Measurements from ENCODE around the gene CELF5.

The CELF5 gene

DNA sequence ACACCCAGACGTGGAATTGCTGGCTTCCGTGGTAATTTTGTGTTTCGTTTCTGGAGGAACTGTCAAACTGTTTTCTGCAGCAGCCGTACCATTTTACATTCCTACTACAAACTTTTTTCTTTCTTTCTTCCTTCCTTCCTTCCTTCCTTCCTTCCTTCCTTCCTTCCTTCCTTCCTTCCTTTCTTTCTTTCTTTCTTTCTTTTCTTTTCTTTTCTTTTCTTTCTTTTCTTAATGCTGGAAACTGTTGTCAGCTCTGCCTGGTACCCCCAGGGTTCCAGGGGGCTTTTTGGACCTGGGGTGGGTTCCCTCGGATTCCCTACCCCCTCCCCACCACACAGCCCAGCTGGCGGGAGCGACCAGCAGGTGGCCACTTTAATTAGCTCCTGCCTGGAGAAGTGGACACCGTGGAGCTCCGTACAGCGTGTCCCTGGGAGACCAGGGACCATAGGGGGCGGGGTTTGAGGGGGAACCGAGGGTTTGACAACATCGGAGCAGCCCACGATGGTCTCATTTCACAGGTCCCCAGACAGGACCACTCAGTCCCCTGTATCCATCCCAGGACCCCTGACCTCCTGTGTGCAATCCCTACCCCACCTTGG is 24.4 kb downstream of the CELF5 start:
- DNase-seq = no peak

DNA sequence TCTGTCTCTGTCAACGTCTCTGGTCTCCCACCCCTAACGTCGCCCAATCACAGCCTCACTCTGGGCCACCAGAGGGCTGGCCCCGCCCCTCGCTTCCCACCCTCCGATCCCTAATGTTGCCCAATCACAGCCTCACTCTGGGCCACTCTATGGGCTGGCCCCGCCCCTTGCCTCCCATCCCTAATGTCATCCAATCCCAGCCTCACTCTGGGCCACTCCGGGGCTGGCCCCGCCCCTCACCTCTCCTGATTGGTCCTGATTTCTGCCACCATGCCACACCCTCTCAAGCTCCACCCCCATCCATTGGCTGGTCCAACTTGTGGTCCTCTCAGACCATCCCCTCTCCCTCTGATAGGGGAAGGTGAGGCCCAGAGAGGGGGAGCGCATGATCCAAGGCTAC is 24.9 kb downstream of the CELF5 start:
- no peak for DNase-seq

DNA sequence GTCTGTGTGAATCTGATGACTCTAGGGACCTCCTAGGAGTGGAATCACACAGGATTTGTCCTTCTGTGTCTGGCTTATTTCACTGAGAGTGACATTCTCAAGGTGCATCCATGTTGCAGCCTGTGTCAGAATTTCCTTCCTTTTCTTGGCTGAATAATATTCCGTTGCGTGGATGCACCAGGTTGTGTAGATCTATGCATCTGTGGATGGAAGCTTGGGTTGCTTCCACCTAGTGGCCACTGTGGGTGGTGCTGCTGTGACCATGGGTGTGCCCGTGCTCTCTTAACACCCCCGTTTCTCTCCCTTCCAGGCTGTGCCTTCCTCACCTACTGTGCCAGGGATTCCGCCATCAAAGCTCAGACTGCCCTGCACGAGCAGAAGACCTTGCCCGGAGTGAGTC is 26.2 kb downstream of the CELF5 start:
- DNase-seq = peak; percentile 39

DNA sequence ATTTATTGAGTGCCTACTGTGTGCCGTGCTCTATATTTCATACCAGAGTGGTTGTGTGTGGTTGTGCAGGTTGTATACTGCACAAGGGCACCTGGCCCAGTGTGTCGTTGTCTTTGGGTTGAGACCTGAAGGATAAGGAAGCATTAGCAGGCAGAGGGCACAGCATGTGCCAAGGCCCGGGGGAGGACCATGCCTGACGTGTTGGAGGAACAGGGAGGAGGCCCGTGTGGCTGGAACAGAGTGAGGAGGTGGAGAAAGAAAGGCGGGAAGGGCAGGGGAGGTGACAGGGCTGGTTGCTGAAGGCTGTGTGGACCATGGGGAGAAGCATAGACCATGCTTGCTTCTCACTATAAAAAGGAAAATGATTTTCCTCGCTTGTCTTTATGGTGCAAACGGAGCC is 26.8 kb downstream of the CELF5 start:
- no peak for DNase-seq

DNA sequence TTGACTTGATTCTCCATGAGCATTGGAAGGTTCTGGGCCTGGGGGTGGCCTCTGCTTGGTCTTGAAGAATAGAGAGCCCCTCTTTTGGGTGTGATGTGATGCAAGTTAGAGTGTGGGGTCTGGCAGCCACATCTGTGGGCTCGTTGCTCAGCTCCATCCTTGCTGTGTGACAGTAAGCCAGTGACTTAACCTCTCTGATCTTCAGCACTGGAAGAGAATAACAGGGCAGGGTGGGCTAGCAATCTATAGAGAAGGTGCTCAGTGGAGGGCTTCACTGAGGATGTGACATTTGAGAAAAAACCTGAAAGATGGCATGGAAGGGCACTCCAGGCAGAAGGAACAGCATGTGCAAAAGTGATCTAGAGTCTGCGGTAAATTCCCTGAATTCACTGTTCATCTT is 28.2 kb downstream of the CELF5 start:
- DNase-seq = no peak

DNA sequence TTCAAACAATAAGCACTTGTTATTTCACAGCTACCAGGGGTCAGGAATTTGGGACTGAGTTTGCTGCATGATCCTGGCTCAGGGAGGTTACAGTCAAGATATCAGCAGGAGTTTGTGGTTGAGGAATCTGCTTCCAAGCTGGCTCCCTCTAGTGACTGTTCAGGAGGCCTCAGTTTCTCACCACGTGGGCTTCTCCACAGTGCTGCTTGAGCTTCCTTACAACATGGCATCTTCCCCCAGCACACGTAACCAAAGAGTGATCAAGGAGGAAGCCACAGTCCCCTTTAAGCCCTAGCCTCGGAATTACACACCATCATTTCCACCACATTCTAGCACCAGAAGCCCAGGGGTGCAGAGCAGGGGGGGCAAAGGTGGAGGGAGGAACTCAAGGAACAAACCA is 28.8 kb downstream of the CELF5 start:
- DNase-seq = no peak

DNA sequence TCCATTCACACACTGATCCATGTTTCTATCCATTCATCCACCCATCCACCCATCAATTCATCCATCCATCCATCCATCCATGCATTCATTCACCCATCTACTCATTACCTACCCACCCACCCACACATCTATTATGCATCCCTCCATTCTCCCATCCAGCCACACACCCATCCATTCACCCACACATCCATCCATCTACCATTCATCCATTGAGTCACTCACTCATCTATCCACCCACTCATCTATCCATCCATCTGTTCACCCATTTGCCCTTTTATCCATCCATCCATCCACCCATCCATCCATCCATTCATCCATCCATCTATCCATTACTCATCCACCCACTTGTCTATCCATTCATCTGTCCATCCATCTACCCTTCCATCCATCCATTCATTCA is 30.1 kb downstream of the CELF5 start:
- no peak for DNase-seq

DNA sequence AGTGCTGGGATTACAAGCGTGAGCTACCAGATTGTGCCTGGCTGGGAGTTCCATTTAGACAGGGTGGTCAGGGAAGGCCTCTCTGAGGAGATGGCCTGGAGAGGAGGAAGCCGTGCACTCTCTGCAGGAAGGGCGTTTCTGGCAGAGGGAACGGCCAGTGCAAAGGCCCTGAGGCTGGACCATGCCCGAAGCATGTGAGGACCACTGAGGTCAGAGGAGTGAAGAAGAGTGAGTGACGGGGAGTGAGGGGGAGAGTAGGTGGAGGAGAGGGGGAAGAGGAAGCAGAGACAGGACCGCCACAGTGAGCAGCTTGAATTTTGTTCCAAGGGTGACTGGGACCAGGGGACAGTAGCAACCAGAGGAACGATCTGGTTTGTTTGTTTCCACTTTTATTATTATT is 32.6 kb downstream of the CELF5 start:
- DNase-seq = no peak

DNA sequence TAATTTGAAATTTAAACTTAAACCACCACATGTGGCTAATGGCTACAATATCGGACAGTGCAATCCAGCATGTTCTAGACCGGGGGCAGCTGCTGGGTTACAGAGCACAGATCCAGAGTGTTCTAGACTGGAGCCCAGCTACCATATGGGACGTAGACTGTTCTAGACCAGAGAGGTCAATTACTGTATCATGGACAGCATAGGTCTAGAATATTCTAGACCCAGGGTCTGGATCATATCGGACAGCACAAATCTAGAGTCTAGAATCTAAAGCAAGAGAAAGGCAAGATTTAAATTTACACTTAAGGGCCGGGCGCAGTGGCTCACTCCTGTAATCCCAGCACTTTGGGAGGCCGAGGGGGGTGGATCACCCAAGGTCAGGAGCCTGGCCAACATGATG is 37.9 kb downstream of the CELF5 start:
- DNase-seq = no peak

DNA sequence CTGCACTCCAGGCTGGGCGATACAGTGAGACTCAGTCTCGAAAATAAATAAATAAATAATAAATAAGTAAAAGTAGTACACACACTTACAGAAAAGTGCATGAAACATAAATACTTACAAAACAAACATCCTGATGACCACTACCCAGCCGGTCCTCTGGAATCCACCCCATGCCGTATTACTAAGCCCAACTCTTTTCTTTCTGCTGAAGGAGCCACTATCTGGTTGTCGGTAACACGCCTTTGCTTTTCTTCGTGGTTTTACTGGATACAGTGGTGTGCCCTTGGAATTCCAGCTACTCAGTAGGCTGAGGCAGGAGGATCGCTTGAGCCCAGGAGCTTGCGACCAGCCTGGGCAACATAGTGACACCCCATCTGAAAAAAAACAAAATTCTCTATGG is 39.4 kb downstream of the CELF5 start:
- DNase-seq = no peak

DNA sequence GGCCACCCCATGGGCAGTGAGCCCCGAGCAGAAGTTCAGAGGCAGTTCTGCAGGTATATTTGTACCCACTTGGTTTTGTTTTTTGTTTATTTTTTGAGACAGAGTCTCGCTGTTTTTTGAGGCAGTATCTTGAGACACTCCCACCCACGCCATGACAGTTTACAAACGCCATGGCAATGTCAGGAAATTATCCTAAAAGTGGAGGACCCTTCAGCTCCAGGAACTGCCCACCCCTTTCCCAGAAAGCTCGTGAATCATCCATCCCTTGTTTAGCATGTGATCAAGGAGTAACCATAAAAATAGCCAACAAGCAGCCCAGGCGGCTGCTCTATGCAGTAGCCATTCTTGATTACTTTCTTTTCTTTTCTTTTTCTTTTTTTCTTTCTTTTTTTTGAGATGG is 41.0 kb downstream of the CELF5 start:
- DNase-seq = no peak

DNA sequence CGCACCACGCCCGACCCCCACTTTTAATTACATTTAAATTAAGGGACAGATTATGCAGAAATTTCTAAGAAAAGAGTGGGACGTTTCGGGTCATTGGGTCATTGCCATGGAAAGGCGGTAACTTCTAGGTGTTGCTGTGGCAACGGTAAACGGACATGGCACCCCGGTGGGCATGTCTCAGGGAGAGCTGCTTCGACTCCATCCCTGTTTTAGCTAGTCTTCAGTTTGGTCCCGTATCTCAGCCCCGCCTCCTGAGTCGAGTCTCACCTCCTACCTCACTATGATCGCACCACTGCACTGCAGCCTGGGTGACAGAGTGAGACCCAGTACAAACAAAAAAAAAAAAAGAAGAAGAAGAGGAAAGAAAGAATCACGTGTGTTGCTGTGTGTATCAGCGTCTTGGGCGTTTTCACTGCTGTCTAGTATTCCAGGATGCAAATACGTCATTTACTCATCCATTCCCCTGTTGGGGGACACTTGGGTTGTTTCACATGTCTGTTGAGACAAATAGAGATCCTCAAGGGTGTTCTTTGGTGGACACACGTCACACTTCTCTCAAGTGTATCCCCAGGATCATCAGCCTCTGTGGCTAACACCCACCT is 41.7 kb downstream of the CELF5 start:
- no peak for DNase-seq

DNA sequence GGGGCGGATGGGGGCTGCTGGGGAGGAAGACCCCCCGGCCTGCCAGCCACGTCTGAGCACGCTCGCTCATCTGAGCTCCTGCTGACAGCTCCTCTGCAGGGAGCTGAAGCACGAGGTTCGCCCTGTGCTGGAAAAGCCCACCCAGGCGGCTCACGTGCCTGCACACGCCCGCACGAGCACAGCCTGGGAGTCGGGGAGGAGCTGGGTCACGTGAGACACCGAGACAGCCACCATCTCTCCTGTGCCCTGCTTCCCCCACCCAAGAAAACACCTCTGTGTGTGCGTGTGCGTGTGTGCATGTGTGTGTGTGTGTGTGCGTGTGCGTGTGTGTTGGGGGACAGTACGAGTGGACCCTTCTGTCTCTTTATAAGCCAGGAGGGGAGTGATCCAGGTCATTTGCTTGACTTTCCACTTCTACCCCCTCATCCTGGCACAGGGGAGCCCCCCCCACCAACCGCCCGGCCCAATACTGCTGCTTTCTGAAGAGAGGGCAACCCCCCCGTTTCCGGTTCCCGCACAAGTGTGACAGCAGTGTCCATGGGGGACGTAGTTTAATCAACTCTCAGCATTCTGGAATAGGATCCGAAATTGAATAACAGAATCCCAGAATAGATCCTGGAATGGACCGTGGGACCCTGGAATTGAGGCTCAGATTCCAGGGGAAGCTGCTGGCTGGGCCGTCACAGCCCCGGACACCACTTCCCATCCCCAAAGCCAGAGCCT is 42.5 kb downstream of the CELF5 start:
- DNase-seq = no peak

DNA sequence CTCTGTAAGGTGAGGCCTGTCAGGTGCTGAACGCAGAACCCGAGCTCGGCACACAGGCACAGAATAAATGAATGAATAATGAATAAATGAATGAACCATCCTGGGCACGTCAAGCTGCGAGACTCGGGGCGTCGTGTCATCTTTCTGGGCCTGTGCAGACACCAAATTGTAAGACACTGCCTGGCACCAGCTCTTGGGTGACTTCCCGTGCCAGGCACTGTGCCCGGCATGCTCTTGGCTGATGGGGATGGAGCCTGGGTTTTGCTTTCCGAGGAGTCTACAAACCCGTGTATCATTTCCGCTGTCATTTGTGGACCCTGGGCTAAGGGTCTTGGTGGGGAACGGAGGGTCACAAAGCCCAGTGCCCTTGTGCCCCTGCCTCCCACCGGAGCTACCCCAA is 43.9 kb downstream of the CELF5 start:
- no peak for DNase-seq

DNA sequence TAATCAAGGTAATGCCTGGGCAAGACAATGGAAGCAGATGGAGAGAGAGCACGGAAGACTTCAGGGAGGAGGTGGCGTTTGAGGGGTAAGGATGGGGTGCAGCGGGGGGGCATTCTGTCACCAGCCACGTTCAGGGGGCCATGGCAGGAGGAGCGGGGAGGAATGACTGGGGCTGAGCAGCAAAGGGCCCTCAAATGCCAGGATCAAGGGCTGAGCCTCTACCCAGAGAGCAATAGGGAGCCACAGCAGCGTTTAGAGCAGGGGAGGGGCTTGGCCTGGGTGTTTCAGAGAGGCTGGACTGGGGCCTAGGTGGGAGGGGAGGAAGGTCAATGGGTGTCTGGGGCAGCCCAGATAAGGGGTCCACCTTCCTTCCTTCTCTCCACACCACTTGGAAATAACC is 44.3 kb downstream of the CELF5 start:
- no peak for DNase-seq

DNA sequence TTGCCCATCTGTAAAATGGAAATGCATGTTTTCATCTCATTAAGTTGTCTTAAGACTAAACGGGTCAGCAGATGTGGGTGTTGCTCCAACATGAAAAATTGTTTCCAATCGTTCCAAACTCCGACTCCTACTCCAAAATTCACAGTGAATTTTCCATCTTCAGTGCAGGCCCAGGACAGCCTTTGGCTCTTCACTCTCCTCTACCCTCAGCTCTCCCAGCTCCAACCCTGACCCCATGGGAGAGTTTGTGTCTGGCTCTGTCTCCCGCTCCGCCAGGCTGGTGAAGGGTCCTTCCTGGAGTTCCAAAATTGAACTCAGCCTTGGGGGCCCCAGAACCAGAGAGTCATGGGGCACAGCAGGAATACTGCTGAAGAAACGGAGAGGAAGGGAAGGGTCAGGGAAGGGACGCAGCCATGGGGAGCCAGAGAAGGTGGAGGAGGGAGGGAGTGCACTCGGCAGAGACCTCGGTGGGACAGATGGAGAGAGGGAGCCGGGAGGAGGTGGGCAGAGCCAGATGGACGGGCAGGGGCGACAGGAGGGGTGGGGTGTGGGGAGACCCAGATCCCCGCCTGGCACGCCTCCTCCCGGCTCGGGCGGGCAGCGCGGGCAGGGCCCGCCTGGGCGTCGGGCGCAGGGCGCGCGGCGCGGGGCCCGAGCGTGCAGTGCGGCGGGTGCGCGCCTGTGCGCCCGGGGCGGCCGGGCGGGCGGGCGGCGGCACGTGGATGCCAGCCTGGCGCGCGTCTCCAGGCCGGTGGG is 45.6 kb downstream of the CELF5 start:
- no peak for DNase-seq

DNA sequence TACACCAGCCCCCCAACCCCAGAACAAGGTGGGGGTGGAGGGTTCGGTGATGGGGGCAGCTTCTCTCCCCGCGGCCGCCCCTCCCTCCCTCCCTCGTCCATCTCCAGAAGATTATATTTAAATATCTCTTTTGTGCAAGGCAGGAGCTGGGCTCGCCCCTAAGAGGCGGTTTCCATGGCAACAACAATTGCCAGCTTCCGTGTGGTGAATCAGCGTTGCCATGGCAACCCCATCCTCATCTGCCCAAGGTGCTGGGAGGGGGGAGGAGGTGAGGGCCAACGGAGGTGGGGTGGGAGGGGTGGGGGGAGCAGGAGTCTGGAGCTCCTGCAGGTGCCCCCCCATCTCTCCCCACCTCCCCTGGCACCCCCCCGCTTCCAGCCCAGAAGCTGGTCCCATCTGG is 46.4 kb downstream of the CELF5 start:
- DNase-seq = peak; percentile 46

DNA sequence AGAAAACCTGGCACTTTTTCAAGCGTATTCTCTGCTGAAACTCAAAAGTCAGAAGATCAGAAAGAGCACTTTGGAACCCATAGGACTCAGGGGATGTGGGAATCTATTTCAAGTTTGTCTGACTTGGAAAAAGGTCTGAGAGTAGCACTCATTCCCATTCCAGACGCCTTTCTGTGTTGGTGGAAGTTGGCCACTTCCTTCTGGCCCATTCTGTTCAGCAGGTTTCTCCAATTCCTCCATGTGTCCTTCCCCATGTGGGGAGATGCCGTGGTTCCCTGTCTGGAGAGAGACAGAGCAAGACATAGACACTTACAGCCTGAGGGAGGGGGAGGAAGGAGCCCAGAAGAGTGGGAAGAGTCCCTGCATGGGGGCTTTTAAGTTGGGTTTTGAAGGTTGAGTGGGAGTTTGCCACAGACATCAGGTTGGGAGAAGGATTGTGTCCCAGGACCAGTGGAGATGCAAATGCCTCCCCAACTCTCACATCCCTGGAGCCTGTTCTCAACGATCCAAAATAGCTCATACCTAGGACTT is 48.0 kb downstream of the CELF5 start:
- DNase-seq = no peak

DNA sequence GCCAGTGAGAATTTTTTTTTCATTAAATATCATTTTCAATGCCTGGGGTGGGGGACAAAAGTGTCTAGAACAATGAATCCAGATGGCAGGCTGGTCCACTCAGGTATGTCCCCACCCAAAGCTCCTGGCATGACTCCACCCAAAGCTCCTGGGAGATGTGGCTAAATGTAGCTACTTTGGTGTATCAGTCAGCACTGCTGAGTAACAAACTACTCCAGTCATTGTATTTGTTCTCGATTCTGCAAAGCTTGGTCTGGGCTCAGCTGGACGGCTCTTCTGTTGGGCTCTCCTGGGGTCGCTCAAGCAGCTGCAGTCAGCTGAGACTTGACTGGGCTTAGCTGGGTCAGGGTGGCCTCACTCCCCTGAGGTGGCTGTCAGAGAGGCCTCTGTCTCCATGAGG is 48.5 kb downstream of the CELF5 start:
- no peak for DNase-seq

DNA sequence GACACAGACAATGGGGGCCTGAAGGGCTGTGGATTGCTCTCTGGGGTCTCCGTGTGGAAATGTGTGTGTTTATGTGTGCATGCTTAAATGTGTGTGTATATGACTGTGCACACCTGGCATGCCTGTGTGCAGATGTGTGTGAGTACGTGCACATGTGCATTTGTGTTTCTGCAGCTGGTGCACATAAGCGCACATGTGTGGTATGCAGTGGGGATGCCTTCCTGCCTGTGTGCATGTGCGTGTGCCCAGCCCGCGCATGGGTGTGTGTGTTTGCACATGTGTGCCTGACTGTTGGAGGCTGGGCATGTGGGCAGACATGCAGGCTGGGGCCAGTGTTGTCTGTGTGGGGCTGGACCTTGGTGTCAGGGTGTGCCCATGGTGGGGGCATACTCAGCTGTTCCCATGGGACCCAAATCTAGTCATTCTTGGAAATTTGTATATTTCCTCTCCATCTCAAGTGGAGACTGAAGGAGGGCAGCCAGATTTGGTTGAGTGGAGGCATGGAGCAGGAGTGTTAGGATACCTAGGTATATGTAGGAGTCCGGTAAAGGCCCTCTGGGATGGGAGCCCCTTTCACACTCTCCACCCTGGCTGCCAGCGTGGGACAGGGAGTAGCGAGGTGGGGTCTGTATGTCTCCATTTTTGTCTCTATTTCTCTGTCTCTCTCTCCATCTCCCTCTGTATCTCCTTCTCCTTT is 49.9 kb downstream of the CELF5 start:
- DNase-seq = no peak

DNA sequence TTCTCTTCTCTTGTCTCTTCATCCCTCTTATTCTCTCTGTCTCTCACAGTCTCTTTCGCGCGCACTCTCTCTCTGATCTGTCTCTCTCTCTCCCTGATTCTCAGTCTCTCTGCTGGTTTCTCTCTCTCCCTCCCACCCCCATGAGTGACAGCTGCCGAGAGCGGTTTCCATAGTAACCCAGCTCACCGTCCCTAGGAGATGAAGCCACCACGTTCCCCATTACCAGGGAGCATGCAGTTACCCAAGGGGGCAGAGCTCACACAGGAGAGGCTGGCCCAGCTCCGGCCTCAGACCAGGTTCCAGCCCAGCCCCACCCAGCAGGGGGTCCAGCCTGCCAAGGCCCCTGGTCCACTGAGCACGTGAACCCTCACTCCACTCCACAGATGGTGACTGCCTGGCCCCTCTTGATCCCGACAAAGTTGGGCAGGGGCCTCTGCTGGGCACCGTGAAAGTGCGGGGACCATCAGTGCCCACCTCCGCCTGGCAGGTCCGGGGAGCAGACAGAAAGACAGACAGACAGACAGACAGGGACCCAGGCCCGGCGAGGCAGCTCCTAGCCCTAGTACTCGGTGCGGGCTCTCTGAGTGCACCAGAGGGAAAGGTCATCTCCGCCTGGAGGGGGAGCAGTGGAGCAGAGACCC is 50.6 kb downstream of the CELF5 start:
- DNase-seq = peak; percentile 39

DNA sequence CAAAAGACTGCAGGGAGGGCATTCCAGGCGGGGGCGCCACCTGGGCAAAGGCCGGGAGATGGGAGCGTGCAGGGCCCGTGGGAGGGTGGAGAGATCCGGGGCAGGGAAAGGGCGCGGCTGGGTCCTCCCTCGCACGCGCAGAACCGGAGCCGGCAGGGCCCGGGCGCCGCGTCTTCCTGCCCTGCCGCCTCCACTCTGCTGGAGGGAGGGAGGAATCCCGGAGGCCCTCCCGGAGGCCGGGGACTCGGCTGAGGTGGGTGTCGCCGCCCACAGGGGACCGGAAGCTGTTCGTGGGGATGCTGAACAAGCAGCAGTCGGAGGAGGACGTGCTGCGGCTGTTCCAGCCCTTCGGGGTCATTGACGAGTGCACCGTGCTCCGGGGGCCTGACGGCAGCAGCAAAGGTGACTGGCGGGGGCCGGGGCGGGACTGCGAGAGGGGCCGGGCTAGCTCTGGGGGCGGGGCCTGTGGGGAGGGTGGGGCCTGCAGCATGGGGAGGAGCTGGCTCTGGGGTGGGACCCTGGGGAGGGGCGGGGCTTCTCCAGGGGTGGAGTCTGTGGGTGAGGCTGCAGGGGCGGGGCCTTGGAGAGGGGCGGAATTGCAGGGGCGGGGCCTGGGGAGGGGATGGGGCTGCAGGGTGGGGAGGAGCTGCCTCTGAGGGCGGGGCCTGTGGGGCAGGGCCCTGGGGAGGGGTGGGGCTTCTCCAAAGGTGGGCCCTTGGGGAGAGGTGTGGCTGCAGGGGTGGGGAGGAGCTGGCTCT is 51.3 kb downstream of the CELF5 start:
- peak; percentile 93 for DNase-seq

All from CD4-positive, alpha-beta T cell treated with Interleukin-12 subunit alpha and Interleukin-12 subunit beta, for 1 hour (primary cell).